Gastrocnemius medialis (tissue), 4 donors: Measurements from ENCODE around the gene PPP3CA.

ENCODE experiments used
- POLR2A ChIP-seq, 2 donors: fragments of 450-650 bp; IDR thresholded peaks; one replicate each; pipeline ENCODE4 v1.6.1; 2017; ENCODE audit warnings: antibody characterized with exemption in 2 of 2, mild to moderate bottlenecking in 2 of 2, moderate library complexity in 2 of 2
- TF ChIP-seq, protein P1 (sequence below), 5 experiments: fragments of 450-650 bp in 3 of 5; fragments of 200-600 bp in 2 of 5; sonication (generic) in 2 of 5; IDR thresholded peaks in 4 of 5; conservative IDR thresholded peaks in 1 of 5; 1 replicate in 4 of 5; 2 replicates in 1 of 5; pipeline ENCODE4 v1.5.1; 2016 to 2019; ENCODE audit warnings: antibody characterized with exemption in 5 of 5, mild to moderate bottlenecking in 3 of 5, moderate library complexity in 3 of 5

- TF ChIP-seq, protein P1, sequence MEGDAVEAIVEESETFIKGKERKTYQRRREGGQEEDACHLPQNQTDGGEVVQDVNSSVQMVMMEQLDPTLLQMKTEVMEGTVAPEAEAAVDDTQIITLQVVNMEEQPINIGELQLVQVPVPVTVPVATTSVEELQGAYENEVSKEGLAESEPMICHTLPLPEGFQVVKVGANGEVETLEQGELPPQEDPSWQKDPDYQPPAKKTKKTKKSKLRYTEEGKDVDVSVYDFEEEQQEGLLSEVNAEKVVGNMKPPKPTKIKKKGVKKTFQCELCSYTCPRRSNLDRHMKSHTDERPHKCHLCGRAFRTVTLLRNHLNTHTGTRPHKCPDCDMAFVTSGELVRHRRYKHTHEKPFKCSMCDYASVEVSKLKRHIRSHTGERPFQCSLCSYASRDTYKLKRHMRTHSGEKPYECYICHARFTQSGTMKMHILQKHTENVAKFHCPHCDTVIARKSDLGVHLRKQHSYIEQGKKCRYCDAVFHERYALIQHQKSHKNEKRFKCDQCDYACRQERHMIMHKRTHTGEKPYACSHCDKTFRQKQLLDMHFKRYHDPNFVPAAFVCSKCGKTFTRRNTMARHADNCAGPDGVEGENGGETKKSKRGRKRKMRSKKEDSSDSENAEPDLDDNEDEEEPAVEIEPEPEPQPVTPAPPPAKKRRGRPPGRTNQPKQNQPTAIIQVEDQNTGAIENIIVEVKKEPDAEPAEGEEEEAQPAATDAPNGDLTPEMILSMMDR (IDR thresholded peaks at IDR 0.05 in 4 of 5, conservative IDR thresholded peaks at IDR 0.05 in 1 of 5), result no peak
- no peak for TF ChIP-seq POLR2A (IDR thresholded peaks at IDR 0.05)
Measured at GRCh38 chr4:101153653-101154052, 193.7 kb downstream of the PPP3CA start.
